RWPE1 (cell line): ENCODE measurements around the gene ZNF143.

Experiments
- CTCF ChIA-PET: fragments of 350-600 bp; sonication (Branson Sonifier 250); formaldehyde crosslinking; extraction: SDS; loops from one replicate; lab custom pipeline; 2021; lab: Yijun Ruan, JAX
- POLR2A ChIA-PET: fragments of 400-600 bp; formaldehyde crosslinking; extraction: SDS; loops from one replicate; lab custom pipeline; 2020; ENCODE audit warnings: antibody characterized with exemption; ENCODE audit not compliant: low non-redundant PET; lab: Yijun Ruan, JAX
- DNase-seq: peaks from one replicate; pipeline ENCODE4 v3.0.0; 2012; ENCODE audit warnings: low spot score
- H3K27ac ChIP-seq: fragments of 450-650 bp; 2 replicates; pipeline ENCODE4 v1.5.1; 2017
- CTCF ChIP-seq: fragments of 450-650 bp; conservative IDR thresholded peaks from 2 replicates; pipeline ENCODE4 v1.5.1; 2017; ENCODE audit warnings: low read depth, mild to moderate bottlenecking

Gene ZNF143

DNA sequence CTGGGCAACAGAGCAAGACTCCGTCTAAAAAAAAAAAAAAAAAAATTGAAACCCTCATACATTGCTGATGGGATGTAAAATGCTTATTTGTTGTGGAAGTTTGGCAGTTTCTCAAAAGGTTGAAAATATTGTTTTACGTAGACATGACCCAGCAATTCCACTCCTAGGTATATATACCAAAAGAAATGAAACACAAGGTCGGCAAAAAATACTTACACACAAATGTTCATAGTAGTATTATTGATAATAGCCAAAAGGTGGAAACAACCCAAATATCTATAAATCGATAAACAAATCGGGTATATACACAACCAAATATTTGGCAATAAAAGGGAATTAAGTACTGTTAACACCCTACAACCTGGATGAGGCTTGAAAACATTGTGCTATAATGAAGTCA, 5.1 kb upstream of the ZNF143 start:
- TF ChIP-seq CTCF: no peak
- CTCF ChIA-PET: no interaction called here
- no peak for DNase-seq
- POLR2A ChIA-PET: no interaction called here
- no peak overlapping the region for H3K27ac ChIP-seq

GRCh38 chr11:9459667-9460321, 1.0 kb upstream of the ZNF143 start:
- peak overlapping the region; percentile 100 for H3K27ac ChIP-seq
- DNase-seq: peak; percentile 9
- TF ChIP-seq CTCF: no peak
- POLR2A ChIA-PET: interaction anchor here (0.6 to 1.1 kb wide), 3 partner anchors 12 to 114 kb away, joined by 3 to 7 read pairs (median 5); partner anchors contain the start of gene WEE1
- CTCF ChIA-PET: interaction anchor here (0.5 to 1.0 kb wide), 4 partner anchors 47 to 521 kb away, joined by 3 to 4 read pairs (median 3); no protein-coding TSS in a partner anchor

DNA sequence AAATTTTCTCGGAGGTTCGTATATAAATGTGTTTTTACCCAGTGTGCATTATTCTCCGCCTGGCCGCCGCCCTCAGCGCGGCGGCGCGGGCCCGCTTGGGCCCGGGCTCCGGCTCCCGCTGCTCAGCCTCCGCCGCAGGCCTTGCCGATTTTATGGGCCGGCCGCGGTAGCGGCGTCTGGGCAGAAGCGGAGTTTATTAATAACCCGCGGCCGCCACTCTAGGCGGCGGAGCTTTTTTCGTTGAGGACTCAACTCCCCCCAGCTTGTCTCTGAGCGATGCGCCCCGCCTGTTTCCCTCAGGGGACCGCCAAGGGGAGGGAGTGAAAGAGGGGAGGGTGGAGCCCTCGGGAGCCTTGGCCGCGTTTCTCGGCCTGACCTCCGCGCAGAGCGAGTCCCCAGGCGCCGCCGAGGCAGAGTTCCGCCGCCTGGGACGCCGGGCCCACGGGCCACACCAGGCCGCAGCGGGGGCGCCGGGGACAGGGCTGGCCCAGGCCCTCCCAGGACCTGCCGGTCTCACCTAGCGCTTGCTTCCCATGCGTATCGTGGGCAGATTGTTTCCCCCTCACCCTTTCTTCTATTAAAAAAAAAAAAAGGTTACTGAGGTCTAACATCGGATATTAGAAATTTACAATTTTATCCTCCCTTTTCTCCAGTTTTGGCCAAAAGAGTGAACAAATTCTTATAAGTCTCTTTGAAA, 399 bp downstream of the ZNF143 start:
- peak overlapping the region; percentile 100 for H3K27ac ChIP-seq
- DNase-seq: peak; percentile 79
- ChIA-PET POLR2A (interaction anchor here (0.6 to 1.4 kb wide), 6 partner anchors 11 to 190 kb away, joined by 3 to 7 read pairs (median 4); partner anchors contain the start of gene WEE1), CTCF (interaction anchor here (0.6 kb wide), 1 partner anchor 457 kb away, joined by 3 read pairs; the partner anchor contains the start of gene NRIP3)
- no peak for TF ChIP-seq CTCF

GRCh38 chr11:9461760-9462134, 935 bp downstream of the ZNF143 start:
- ChIA-PET CTCF (interaction anchor here (0.7 kb wide), 1 partner anchor 62 kb away, joined by 4 read pairs; no protein-coding TSS in a partner anchor), POLR2A (interaction anchor here (0.7 to 1.4 kb wide), 2 partner anchors 111 to 188 kb away, joined by 4 to 5 read pairs; partner anchors contain the start of gene WEE1)
- no peak for TF ChIP-seq CTCF
- no peak for DNase-seq
- H3K27ac ChIP-seq: peak overlapping the region; percentile 100

DNA sequence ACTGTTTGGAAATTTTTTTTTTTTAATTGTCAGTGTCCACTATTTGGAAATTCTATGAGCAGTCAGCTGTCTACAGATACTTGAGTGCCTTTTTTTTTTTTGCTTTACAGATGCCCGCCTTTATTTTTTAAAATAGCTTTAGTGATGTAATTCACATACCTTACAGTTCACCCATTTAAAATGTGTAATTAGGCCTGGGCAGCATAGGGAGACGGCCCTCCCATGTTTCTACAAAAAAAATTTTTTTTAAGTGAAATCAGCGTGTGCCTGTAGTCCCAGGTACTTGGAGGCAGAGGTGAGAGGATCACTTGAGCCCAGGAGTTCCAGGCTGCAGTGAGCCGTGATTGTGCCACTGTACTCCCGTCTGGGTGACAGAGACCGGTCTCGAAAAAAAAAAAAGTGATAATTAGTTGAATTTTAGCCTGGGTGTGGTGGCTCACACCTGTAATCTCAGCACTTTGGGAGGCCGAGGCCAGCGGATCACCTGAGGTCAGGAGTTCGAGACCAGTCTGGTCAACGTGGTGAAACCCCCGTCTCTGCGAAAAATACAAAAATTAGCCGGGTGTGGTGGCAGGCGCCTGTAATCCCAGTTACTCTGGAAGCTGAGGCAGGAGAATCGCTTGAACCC, 1.5 kb downstream of the ZNF143 start:
- H3K27ac ChIP-seq: peak overlapping the region; percentile 76
- ChIA-PET CTCF (interaction anchor here (0.7 kb wide), 1 partner anchor 61 kb away, joined by 4 read pairs; no protein-coding TSS in a partner anchor), POLR2A (interaction anchor here (0.7 kb wide), 1 partner anchor 188 kb away, joined by 4 read pairs; no protein-coding TSS in a partner anchor)
- no peak for TF ChIP-seq CTCF
- no peak for DNase-seq
